Left ventricle myocardium inferior (tissue), 1 donor: ENCODE data around the gene CAPN8. TPM values are rescaled to one million over a fixed set of nuclear protein-coding genes. Genes with fewer than 3 reads are reported as not detected.

Experiments
- DNase-seq: peaks from one replicate; pipeline ENCODE4 v3.0.0-alpha.2; 2020
- H3K27ac ChIP-seq: fragments of 200-600 bp; replicated peaks from 2 replicates; pipeline ENCODE4 v1.8.0; 2021
- H3K27me3 ChIP-seq: fragments of 200-600 bp; 2 replicates; pipeline ENCODE4 v1.8.0; 2021; ENCODE audit warnings: low read depth
- H3K36me3 ChIP-seq: fragments of 200-600 bp; 2 replicates; pipeline ENCODE4 v1.8.0; 2021
- H3K4me1 ChIP-seq: fragments of 200-600 bp; 2 replicates; pipeline ENCODE4 v1.8.0; 2021
- H3K4me3 ChIP-seq: fragments of 200-600 bp; 2 replicates; pipeline ENCODE4 v1.8.0; 2021; ENCODE audit warnings: mild to moderate bottlenecking, moderate library complexity
- H3K9me3 ChIP-seq: fragments of 200-600 bp; replicated peaks from 2 replicates; pipeline ENCODE4 v1.8.0; 2021
- intact Hi-C: fragments of 100-400 bp; cut with micrococcal nuclease; formaldehyde crosslinking; loops from one replicate; pipeline ENCODE4 v1.11.0; 2022
- total RNA-seq: library from RNA; stranded (reverse); fragmentation: NEBNext Ultra II Directional; extraction: Animal tissue kit (Norgen Biotek cat#: 25700); gene quantifications from one replicate; pipeline ENCODE4 v1.2.1, GENCODE V29; 2021
- TF ChIP-seq, protein P1 (sequence below): fragments of 200-600 bp; IDR thresholded peaks from 2 replicates; pipeline ENCODE4 v1.8.0; 2021; ENCODE audit warnings: antibody characterized with exemption, mild to moderate bottlenecking, borderline replicate concordance
- donor health status: DM: no; HTN: yes; CAD: no; lungs with severe emphysema.

The CAPN8 gene
- total RNA-seq, 1 donor from 2014 or later, result not detected

DNA sequence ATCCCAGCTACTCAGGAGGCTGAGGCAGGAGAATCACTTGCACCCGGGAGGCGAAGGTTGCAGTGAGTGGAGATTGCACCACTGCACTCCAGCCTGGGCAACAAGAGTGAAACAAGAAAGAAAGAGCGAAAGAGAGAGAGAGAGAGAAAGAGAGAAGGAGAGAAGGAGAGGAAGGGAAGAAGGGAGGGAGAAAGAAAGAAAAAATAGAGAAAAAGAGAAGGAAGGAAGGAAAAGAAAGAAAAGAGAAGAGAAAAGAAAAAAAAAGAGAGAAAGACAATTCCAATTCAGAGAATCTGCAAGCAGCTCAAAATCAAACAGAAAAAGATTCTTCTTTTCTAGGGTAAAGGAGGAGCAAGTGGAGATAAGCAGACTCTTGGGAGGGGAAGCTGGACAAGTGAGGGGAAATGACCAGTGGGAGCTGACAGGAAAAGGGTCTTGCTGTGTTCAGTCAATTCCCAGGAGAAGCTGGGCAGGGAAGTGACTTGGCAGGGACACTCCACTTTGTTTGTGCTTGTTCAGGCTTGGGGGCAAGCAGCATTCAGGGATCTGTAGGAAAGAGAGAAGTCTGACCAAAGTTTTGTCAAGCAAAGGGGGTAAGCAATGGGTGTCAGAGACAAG is 43.3 kb upstream of the CAPN8 start:
- TF ChIP-seq, protein P1, sequence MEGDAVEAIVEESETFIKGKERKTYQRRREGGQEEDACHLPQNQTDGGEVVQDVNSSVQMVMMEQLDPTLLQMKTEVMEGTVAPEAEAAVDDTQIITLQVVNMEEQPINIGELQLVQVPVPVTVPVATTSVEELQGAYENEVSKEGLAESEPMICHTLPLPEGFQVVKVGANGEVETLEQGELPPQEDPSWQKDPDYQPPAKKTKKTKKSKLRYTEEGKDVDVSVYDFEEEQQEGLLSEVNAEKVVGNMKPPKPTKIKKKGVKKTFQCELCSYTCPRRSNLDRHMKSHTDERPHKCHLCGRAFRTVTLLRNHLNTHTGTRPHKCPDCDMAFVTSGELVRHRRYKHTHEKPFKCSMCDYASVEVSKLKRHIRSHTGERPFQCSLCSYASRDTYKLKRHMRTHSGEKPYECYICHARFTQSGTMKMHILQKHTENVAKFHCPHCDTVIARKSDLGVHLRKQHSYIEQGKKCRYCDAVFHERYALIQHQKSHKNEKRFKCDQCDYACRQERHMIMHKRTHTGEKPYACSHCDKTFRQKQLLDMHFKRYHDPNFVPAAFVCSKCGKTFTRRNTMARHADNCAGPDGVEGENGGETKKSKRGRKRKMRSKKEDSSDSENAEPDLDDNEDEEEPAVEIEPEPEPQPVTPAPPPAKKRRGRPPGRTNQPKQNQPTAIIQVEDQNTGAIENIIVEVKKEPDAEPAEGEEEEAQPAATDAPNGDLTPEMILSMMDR, result no peak
- intact Hi-C loops, result no loop called here
- DNase-seq, result no peak
- Histone ChIP-seq H3K9me3 (no peaks in the 10 kb centered on the region), H3K27me3 (no peaks in the 10 kb centered on the region), H3K4me1 (peaks cover 83% of the 10 kb centered on the region), H3K4me3 (peak overlapping the region; percentile 17), H3K27ac (peak overlapping the region; percentile 86), H3K36me3 (no peaks in the 10 kb centered on the region)

DNA sequence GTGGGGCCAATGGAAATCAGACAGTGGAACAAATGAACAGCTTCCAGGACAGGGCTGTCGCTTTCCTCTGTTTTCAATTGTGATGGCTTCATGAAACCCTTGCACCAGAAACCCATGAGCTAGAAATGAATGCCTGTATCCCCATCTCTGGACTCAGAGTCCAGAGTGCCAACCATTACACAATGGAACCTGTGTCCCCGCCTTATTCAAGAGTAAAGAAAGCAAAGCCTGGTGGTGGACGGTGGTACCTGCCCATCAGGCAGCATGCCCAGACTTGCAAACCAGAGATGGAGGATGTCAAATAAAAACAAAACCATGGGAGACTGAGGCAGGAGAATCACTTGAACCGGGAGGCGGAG is 42.5 kb upstream of the CAPN8 start:
- no peaks in the 10 kb centered on the region for H3K9me3 ChIP-seq
- H3K4me1 ChIP-seq, result peaks cover 75% of the 10 kb centered on the region
- intact Hi-C loops, result no loop called here
- DNase-seq, result no peak
- peak overlapping the region; percentile 86 for H3K27ac ChIP-seq
- no peaks in the 10 kb centered on the region for H3K27me3 ChIP-seq
- TF ChIP-seq, protein P1, result peak; percentile 33
- H3K36me3 ChIP-seq, result no peaks in the 10 kb centered on the region
- peak overlapping the region; percentile 17 for H3K4me3 ChIP-seq

DNA sequence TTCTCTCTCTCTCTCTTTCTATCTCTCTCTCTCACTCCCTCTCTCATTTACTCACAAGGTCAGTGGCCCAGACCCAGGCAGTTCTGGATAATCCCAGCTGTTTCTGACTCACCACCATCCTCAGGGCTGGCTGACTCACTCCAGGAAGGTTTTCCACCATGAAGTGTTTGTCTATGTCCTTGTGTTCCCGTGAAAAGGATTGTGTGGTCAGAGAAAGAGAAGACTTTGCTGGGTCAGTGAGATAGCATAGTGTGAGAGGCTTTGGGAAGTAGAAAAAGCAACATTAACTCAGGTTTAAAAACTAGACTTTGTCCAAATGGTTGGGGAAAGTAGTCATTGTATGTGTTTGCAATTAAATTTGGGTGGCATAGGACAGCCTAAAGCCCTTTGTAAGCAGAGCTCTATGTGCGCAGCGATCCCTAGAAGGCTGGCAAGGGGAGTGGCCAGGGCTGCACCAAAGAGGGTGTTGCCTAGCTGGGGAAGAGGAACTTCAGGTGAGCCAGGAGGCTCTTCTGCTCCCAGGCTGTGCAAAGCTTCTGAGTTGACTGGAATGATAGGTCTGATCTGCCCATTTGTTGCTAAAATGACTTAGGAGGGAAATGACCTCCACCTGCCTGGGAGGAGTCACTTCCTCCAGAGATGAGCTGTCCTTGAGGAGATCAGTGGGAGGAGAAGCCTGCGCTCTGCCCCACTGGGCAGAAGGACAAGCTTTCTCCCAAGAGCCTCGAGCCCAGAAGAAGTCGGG is 41.9 kb upstream of the CAPN8 start:
- Histone ChIP-seq H3K36me3 (no peaks in the 10 kb centered on the region), H3K27me3 (peaks cover 2% of the 10 kb centered on the region), H3K27ac (peak overlapping the region; percentile 86), H3K9me3 (no peaks in the 10 kb centered on the region), H3K4me3 (no peak overlapping the region), H3K4me1 (peaks cover 70% of the 10 kb centered on the region)
- TF ChIP-seq, protein P1, result no peak
- DNase-seq, result peak; percentile 50
- intact Hi-C loops, result no loop called here

DNA sequence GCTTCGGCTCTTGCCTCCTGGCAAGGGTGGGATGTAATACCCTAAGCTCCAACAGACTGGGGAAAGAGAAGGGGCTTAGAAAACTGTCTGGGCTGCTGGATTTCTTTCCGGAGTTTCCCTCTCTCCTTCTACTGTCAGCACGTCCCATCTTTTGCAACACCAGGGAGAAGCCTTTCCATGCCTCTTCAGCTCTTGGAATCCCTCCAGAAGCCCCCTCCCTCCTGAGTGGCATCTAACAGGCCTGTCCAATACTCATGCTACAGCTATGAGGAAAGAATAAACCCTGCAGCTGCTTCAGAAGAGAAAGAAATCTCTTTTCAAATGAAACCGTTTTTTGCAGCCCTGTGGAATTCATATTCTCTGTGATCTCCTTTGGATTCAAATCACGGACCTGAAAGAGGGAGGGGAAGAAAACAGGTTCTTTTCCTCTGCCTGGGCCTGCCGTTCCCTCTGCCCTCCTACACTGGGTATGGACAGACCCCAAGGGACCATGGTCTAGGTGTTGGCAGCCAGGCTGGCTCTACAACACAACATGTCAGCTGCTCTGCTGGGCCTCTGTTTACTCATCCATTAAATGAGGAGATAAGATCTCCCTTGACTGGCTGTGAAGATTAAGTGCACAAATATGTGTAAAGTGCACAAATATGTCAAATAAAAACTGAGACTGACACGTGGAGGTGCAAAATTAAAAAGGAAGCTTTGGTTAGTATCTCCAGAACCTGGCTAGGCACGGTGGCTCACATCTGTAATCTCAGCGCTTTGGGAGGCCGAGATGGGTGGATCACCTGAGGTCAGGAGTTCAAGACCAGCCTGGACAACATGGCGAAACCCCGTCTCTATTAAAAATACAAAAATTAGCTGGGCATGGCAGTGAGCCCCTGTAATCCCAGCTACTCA is 40.8 kb upstream of the CAPN8 start:
- DNase-seq, result no peak
- intact Hi-C loops, result no loop called here
- H3K36me3 ChIP-seq, result no peaks in the 10 kb centered on the region
- peaks cover 62% of the 10 kb centered on the region for H3K4me1 ChIP-seq
- TF ChIP-seq, protein P1, result no peak
- H3K27me3 ChIP-seq, result peaks cover 6% of the 10 kb centered on the region
- H3K9me3 ChIP-seq, result no peaks in the 10 kb centered on the region
- no peak overlapping the region for H3K4me3 ChIP-seq
- peak overlapping the region; percentile 86 for H3K27ac ChIP-seq
